C4-2B (cell line): ENCODE data around the gene CCL13.

ENCODE experiments used
- ZFX ChIP-seq: fragments of 450-650 bp; IDR thresholded peaks from 2 replicates; pipeline ENCODE4 v1.6.1; 2017
- TF ChIP-seq, protein P1 (sequence below): fragments of 450-650 bp; conservative IDR thresholded peaks from 2 replicates; pipeline ENCODE4 v1.5.1; 2017; ENCODE audit warnings: mild to moderate bottlenecking

DNA sequence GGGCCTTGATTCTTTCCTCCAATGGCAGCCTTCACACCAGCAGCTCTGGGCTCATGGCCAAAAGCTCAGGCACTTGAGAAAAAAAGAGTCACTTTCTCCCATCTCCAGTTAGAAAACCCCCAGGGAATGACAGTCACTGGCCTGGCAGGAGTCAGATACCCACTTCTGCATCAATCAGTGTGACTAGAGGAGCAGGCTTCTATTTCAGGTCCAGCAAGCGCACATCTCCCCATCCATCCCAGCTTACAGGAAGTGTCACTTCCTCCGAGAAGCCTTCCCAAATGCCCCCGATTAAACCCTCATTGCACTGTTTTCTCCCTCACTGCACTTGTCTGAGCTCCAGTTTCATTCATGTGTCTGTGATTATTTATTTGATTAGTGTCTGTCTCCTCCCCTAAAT, 37.1 kb downstream of the CCL13 start:
- TF ChIP-seq, protein P1, sequence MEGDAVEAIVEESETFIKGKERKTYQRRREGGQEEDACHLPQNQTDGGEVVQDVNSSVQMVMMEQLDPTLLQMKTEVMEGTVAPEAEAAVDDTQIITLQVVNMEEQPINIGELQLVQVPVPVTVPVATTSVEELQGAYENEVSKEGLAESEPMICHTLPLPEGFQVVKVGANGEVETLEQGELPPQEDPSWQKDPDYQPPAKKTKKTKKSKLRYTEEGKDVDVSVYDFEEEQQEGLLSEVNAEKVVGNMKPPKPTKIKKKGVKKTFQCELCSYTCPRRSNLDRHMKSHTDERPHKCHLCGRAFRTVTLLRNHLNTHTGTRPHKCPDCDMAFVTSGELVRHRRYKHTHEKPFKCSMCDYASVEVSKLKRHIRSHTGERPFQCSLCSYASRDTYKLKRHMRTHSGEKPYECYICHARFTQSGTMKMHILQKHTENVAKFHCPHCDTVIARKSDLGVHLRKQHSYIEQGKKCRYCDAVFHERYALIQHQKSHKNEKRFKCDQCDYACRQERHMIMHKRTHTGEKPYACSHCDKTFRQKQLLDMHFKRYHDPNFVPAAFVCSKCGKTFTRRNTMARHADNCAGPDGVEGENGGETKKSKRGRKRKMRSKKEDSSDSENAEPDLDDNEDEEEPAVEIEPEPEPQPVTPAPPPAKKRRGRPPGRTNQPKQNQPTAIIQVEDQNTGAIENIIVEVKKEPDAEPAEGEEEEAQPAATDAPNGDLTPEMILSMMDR, result no peak
- no peak for TF ChIP-seq ZFX
